GM18858 (cell line): Measurements from ENCODE around the gene METTL26.

ENCODE experiments used
- ATAC-seq: cut with Tn5 transposase; IDR thresholded peaks from one replicate; pipeline ENCODE4 v1.9.1; 2021; ENCODE audit not compliant: unreplicated experiment

METTL26 gene

GRCh38 chr16:638836-639235 lies 2.7 kb upstream of the METTL26 start:
- ATAC-seq, result no peak

- no peak for ATAC-seq
Measured at GRCh38 chr16:638034-638543, 2.0 kb upstream of the METTL26 start.

GRCh38 chr16:637081-638018 lies 1.2 kb upstream of the METTL26 start:
- no peak for ATAC-seq

- ATAC-seq, result no peak
Measured at GRCh38 chr16:635573-636205, 416 bp downstream of the METTL26 start.

GRCh38 chr16:634996-635395 lies 1.1 kb downstream of the METTL26 start:
- ATAC-seq, result no peak

GRCh38 chr16:634051-634670 lies 1.9 kb downstream of the METTL26 start:
- ATAC-seq, result no peak

GRCh38 chr16:633336-634050 lies 2.6 kb downstream of the METTL26 start:
- no peak for ATAC-seq

GRCh38 chr16:632486-633335 lies 3.4 kb downstream of the METTL26 start:
- no peak for ATAC-seq

- ATAC-seq, result no peak
Measured at GRCh38 chr16:631808-632358, 4.2 kb downstream of the METTL26 start.

GRCh38 chr16:630815-631405 lies 5.2 kb downstream of the METTL26 start, which contains the start of gene WFIKKN1:
Gene WFIKKN1 (plus strand): TSS chr16:630985. CDS start chr16:631254, 269 bp downstream.
- no peak for ATAC-seq

GRCh38 chr16:630249-630814 lies 5.8 kb downstream of the METTL26 start:
- ATAC-seq, result no peak

GRCh38 chr16:629833-630248 lies 6.3 kb downstream of the METTL26 start:
- ATAC-seq, result no peak

- no peak for ATAC-seq
Measured at GRCh38 chr16:629185-629832, 6.8 kb downstream of the METTL26 start.

- ATAC-seq, result no peak
Measured at GRCh38 chr16:628321-629061, 7.6 kb downstream of the METTL26 start.

- no peak for ATAC-seq
Measured at GRCh38 chr16:627454-628239, 8.5 kb downstream of the METTL26 start.

GRCh38 chr16:626787-627453 lies 9.2 kb downstream of the METTL26 start:
- ATAC-seq, result no peak
